Central memory CD4-positive, alpha-beta T cell (primary cell): Measurements from ENCODE around the gene CDK14.

Source experiments
- DNase-seq: peaks from one replicate; pipeline ENCODE4 v3.0.0; 2022

Gene CDK14

GRCh38 chr7:91082852-91083495 lies 486.9 kb downstream of the CDK14 start:
- no peak for DNase-seq

- DNase-seq: no peak
Measured at GRCh38 chr7:91083855-91084644, 487.9 kb downstream of the CDK14 start.

GRCh38 chr7:91085175-91085574 lies 489.1 kb downstream of the CDK14 start:
- DNase-seq: peak; percentile 4

- DNase-seq: no peak
Measured at GRCh38 chr7:91086200-91086599, 490.1 kb downstream of the CDK14 start.

GRCh38 chr7:91088156-91088555 lies 492.0 kb downstream of the CDK14 start:
- DNase-seq: no peak

GRCh38 chr7:91088691-91089090 lies 492.6 kb downstream of the CDK14 start:
- DNase-seq: no peak

GRCh38 chr7:91089382-91089963 lies 493.4 kb downstream of the CDK14 start:
- peak; percentile 4 for DNase-seq

- DNase-seq: no peak
Measured at GRCh38 chr7:91090684-91091083, 494.6 kb downstream of the CDK14 start.

- no peak for DNase-seq
Measured at GRCh38 chr7:91091631-91092030, 495.5 kb downstream of the CDK14 start.

- no peak for DNase-seq
Measured at GRCh38 chr7:91093181-91093580, 497.1 kb downstream of the CDK14 start.

- no peak for DNase-seq
Measured at GRCh38 chr7:91098566-91098965, 502.4 kb downstream of the CDK14 start.

- DNase-seq: no peak
Measured at GRCh38 chr7:91103363-91103762, 507.2 kb downstream of the CDK14 start.

GRCh38 chr7:91107460-91107859 lies 511.3 kb downstream of the CDK14 start:
- DNase-seq: no peak

- DNase-seq: no peak
Measured at GRCh38 chr7:91109200-91109599, 513.1 kb downstream of the CDK14 start.

GRCh38 chr7:91112902-91113341 lies 516.8 kb downstream of the CDK14 start:
- no peak for DNase-seq

GRCh38 chr7:91114232-91114631 lies 518.1 kb downstream of the CDK14 start:
- no peak for DNase-seq

GRCh38 chr7:91126762-91127161 lies 530.6 kb downstream of the CDK14 start:
- no peak for DNase-seq

GRCh38 chr7:91127325-91127724 lies 531.2 kb downstream of the CDK14 start:
- no peak for DNase-seq

GRCh38 chr7:91127959-91128358 lies 531.8 kb downstream of the CDK14 start:
- no peak for DNase-seq

GRCh38 chr7:91128683-91129348 lies 532.7 kb downstream of the CDK14 start:
- no peak for DNase-seq

- DNase-seq: no peak
Measured at GRCh38 chr7:91135300-91135699, 539.2 kb downstream of the CDK14 start.

- no peak for DNase-seq
Measured at GRCh38 chr7:91135703-91136430, 539.7 kb downstream of the CDK14 start.
